Hepatocyte (in vitro differentiated cells): ENCODE measurements around the gene SLF2. TPM values are rescaled to one million over a fixed set of nuclear protein-coding genes. Genes with fewer than 3 reads are reported as not detected.

Experiments
- DNase-seq: peaks from one replicate; pipeline ENCODE4 v3.0.0-alpha.2; 2016; ENCODE audit warnings: low spot score
- H2AFZ ChIP-seq: fragments of 200-600 bp; sonication (generic); 2 replicates; pipeline ENCODE4 v1.6.0; 2016; ENCODE audit warnings: antibody characterized with exemption, mild to moderate bottlenecking
- H3K27ac ChIP-seq: fragments of 200-600 bp; sonication (generic); 2 replicates; pipeline ENCODE4 v1.5.1; 2016; ENCODE audit warnings: mild to moderate bottlenecking
- H3K27me3 ChIP-seq: fragments of 200-600 bp; sonication (generic); 2 replicates; pipeline ENCODE4 v1.6.1; 2016
- H3K36me3 ChIP-seq: fragments of 200-600 bp; sonication (generic); replicated peaks from 2 replicates; pipeline ENCODE4 v1.5.1; 2016; ENCODE audit warnings: low read depth; ENCODE audit not compliant: insufficient read depth
- H3K4me1 ChIP-seq: fragments of 200-600 bp; sonication (generic); 2 replicates; pipeline ENCODE4 v1.5.1; 2016; ENCODE audit warnings: mild to moderate bottlenecking, moderate library complexity; ENCODE audit not compliant: insufficient read depth
- H3K4me2 ChIP-seq: fragments of 200-600 bp; sonication (generic); 2 replicates; pipeline ENCODE4 v1.6.0; 2016
- H3K4me3 ChIP-seq: fragments of 200-600 bp; sonication (generic); 2 replicates; pipeline ENCODE4 v1.5.1; 2016; ENCODE audit warnings: mild to moderate bottlenecking
- H3K79me2 ChIP-seq: fragments of 200-600 bp; sonication (generic); 2 replicates; pipeline ENCODE4 v1.6.0; 2017; ENCODE audit warnings: mild to moderate bottlenecking
- H3K9me2 ChIP-seq: fragments of 200-600 bp; sonication (generic); replicated peaks from 2 replicates; pipeline ENCODE4 v1.6.0; 2017; ENCODE audit warnings: mild to moderate bottlenecking; ENCODE audit not compliant: insufficient read depth
- H3K9me3 ChIP-seq: fragments of 200-600 bp; sonication (generic); 2 replicates; pipeline ENCODE4 v1.5.1; 2016; ENCODE audit warnings: low read depth, mild to moderate bottlenecking
- H4K20me1 ChIP-seq: fragments of 200-600 bp; sonication (generic); 2 replicates; pipeline ENCODE4 v1.6.0; 2016; ENCODE audit warnings: mild to moderate bottlenecking; ENCODE audit not compliant: insufficient read depth, poor library complexity, severe bottlenecking
- EZH2 ChIP-seq: fragments of 200-600 bp; sonication (generic); IDR thresholded peaks from 2 replicates; pipeline ENCODE4 v1.6.1; 2016; ENCODE audit warnings: antibody characterized with exemption, mild to moderate bottlenecking, borderline replicate concordance
- EZH2phosphoT487 ChIP-seq: fragments of 200-600 bp; sonication (generic); IDR thresholded peaks from one replicate; pipeline ENCODE4 v1.6.1; 2018; ENCODE audit warnings: antibody characterized with exemption, mild to moderate bottlenecking, low read depth, moderate library complexity; ENCODE audit not compliant: unreplicated experiment, severe bottlenecking
- WGBS: methylation state at CpG from one replicate; pipeline ENCODE4 v1.1.6; 2016; ENCODE audit warnings: low lambda C conversion rate; ENCODE audit errors: missing lambda C conversion rate; 5-methylcytosine and 5-hydroxymethylcytosine counted together
- polyA plus RNA-seq: library from polyadenylated mRNA; unstranded; fragments of >200 nt; fragmentation: Nextera tagmentation; extraction: Ambion mirVana; gene quantifications from 2 replicates; pipeline ENCODE4 v1.2.1, GENCODE V29; 2016
- total RNA-seq: library from RNA; depleted of rRNA; stranded (reverse); fragments of >200 nt; gene quantifications from 2 replicates; pipeline ENCODE4 v1.2.3, GENCODE V29; 2014
- TF ChIP-seq, protein P1 (sequence below): fragments of 200-600 bp; sonication (generic); IDR thresholded peaks from 2 replicates; pipeline ENCODE4 v1.5.1; 2016; ENCODE audit warnings: antibody characterized with exemption, mild to moderate bottlenecking; ENCODE audit not compliant: poor library complexity

SLF2 gene
- total and polyA plus RNA-seq, 2 experiments from 2014 or later: 11.7 to 23.5 TPM

- TF ChIP-seq EZH2 (no peak), EZH2phosphoT487 (no peak)
- TF ChIP-seq, protein P1, sequence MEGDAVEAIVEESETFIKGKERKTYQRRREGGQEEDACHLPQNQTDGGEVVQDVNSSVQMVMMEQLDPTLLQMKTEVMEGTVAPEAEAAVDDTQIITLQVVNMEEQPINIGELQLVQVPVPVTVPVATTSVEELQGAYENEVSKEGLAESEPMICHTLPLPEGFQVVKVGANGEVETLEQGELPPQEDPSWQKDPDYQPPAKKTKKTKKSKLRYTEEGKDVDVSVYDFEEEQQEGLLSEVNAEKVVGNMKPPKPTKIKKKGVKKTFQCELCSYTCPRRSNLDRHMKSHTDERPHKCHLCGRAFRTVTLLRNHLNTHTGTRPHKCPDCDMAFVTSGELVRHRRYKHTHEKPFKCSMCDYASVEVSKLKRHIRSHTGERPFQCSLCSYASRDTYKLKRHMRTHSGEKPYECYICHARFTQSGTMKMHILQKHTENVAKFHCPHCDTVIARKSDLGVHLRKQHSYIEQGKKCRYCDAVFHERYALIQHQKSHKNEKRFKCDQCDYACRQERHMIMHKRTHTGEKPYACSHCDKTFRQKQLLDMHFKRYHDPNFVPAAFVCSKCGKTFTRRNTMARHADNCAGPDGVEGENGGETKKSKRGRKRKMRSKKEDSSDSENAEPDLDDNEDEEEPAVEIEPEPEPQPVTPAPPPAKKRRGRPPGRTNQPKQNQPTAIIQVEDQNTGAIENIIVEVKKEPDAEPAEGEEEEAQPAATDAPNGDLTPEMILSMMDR: no peak
- no peaks in the 10 kb centered on the region for H3K36me3 ChIP-seq
- peaks cover 23% of the 10 kb centered on the region for H4K20me1 ChIP-seq
- H3K4me2 ChIP-seq: no peak overlapping the region
- H3K9me2 ChIP-seq: no peaks in the 10 kb centered on the region
- no peaks in the 10 kb centered on the region for H3K27me3 ChIP-seq
- no peak overlapping the region for H3K27ac ChIP-seq
- DNase-seq: no peak
- no peak overlapping the region for H3K4me3 ChIP-seq
- H3K79me2 ChIP-seq: peaks cover 47% of the 10 kb centered on the region
- no peaks in the 10 kb centered on the region for H3K9me3 ChIP-seq
- H2AFZ ChIP-seq: no peak overlapping the region
- 97% methylated on average over 3 of the region's 3 CpGs for WGBS
- peaks cover 23% of the 10 kb centered on the region for H3K4me1 ChIP-seq
These were observed 4.3 kb downstream of the SLF2 start for GRCh38 chr10:100917071-100917470.

- TF ChIP-seq EZH2phosphoT487 (no peak), EZH2 (no peak)
- TF ChIP-seq, protein P1: no peak
- Histone ChIP-seq H3K27ac (no peak overlapping the region), H3K4me2 (no peak overlapping the region), H3K4me1 (no peaks in the 10 kb centered on the region), H3K27me3 (no peaks in the 10 kb centered on the region), H4K20me1 (no peaks in the 10 kb centered on the region), H3K4me3 (no peak overlapping the region), H3K79me2 (peaks cover 22% of the 10 kb centered on the region), H3K36me3 (peaks cover 7% of the 10 kb centered on the region), H2AFZ (no peak overlapping the region), H3K9me2 (no peaks in the 10 kb centered on the region), H3K9me3 (no peaks in the 10 kb centered on the region)
- no peak for DNase-seq
These were observed 10.8 kb downstream of the SLF2 start for GRCh38 chr10:100923580-100923979.

DNA sequence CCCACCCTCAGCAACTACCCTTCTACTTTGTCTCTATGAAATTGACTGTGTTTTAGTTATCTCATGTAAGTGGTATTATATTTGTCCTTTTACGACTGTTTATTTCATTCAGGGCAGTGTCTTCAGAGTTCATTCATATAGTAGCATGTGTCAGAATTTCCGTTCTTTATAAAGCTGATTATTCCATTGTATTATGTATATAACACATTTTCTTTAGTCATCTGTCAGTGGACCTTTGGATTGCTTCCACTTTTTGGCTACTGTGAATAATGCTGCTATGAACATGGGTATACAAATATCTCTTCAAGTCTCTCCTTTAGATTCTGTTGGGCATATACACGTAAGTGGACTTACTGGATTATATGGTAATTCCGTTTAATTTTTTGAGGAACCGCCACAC is 14.5 kb downstream of the SLF2 start:
- H3K4me3 ChIP-seq: no peak overlapping the region
- H3K4me1 ChIP-seq: no peaks in the 10 kb centered on the region
- no peak overlapping the region for H2AFZ ChIP-seq
- no peak for DNase-seq
- peaks cover 7% of the 10 kb centered on the region for H3K36me3 ChIP-seq
- no peak overlapping the region for H3K4me2 ChIP-seq
- TF ChIP-seq EZH2phosphoT487 (no peak), EZH2 (no peak)
- TF ChIP-seq, protein P1: no peak
- H4K20me1 ChIP-seq: no peaks in the 10 kb centered on the region
- H3K79me2 ChIP-seq: peaks cover 19% of the 10 kb centered on the region
- 96% methylated on average over 5 of the region's 5 CpGs for WGBS
- no peaks in the 10 kb centered on the region for H3K9me3 ChIP-seq
- no peak overlapping the region for H3K27ac ChIP-seq
- H3K9me2 ChIP-seq: no peaks in the 10 kb centered on the region
- no peaks in the 10 kb centered on the region for H3K27me3 ChIP-seq

GRCh38 chr10:100928039-100928438 is 15.3 kb downstream of the SLF2 start:
- no peaks in the 10 kb centered on the region for H4K20me1 ChIP-seq
- no peak overlapping the region for H3K4me2 ChIP-seq
- TF ChIP-seq EZH2 (no peak), EZH2phosphoT487 (no peak)
- TF ChIP-seq, protein P1: no peak
- peaks cover 7% of the 10 kb centered on the region for H3K36me3 ChIP-seq
- no peak overlapping the region for H3K27ac ChIP-seq
- H3K4me1 ChIP-seq: no peaks in the 10 kb centered on the region
- WGBS: 20% methylated on average over 1 of the region's 1 CpG
- no peak overlapping the region for H2AFZ ChIP-seq
- DNase-seq: no peak
- H3K9me2 ChIP-seq: no peaks in the 10 kb centered on the region
- H3K4me3 ChIP-seq: no peak overlapping the region
- H3K9me3 ChIP-seq: no peaks in the 10 kb centered on the region
- H3K79me2 ChIP-seq: peaks cover 18% of the 10 kb centered on the region
- no peaks in the 10 kb centered on the region for H3K27me3 ChIP-seq
